HG03064 (cell line): ENCODE data around the gene MAG.

Source experiments
- ATAC-seq: cut with Tn5 transposase; IDR thresholded peaks from one replicate; pipeline ENCODE4 v1.9.1; 2021; ENCODE audit warnings: low read depth; ENCODE audit not compliant: unreplicated experiment

The MAG gene

GRCh38 chr19:35291916-35292315 is at the start of gene MAG:
Gene MAG, plus strand, starts transcription at chr19:35292161. Its CDS starts 3,248 bp downstream, at chr19:35295409.
- no peak for ATAC-seq

GRCh38 chr19:35246466-35247092 is 45.4 kb upstream of the MAG start:
- ATAC-seq, result no peak

GRCh38 chr19:35247526-35248309 is 44.2 kb upstream of the MAG start:
- no peak for ATAC-seq

GRCh38 chr19:35248310-35249145 is 43.4 kb upstream of the MAG start, which contains the start of gene LSR:
Gene LSR, plus strand, starts transcription at chr19:35249002. Its CDS starts 21 bp downstream, at chr19:35249023.
- peak; percentile 64 for ATAC-seq

- ATAC-seq, result peak; percentile 15
Measured at GRCh38 chr19:35249146-35249847, 42.7 kb upstream of the MAG start.

GRCh38 chr19:35249848-35250711 is 41.9 kb upstream of the MAG start:
- ATAC-seq, result no peak

- ATAC-seq, result no peak
Measured at GRCh38 chr19:35251456-35251855, 40.5 kb upstream of the MAG start.

- ATAC-seq, result no peak
Measured at GRCh38 chr19:35253316-35254286, 38.4 kb upstream of the MAG start.

- ATAC-seq, result no peak
Measured at GRCh38 chr19:35254341-35255297, 37.3 kb upstream of the MAG start.

GRCh38 chr19:35256566-35256965 is 35.4 kb upstream of the MAG start:
- ATAC-seq, result no peak

GRCh38 chr19:35257113-35257461 is 34.9 kb upstream of the MAG start:
- no peak for ATAC-seq

GRCh38 chr19:35260694-35261304 is 31.2 kb upstream of the MAG start:
- ATAC-seq, result no peak

- ATAC-seq, result no peak
Measured at GRCh38 chr19:35261356-35262100, 30.4 kb upstream of the MAG start.

- ATAC-seq, result no peak
Measured at GRCh38 chr19:35262101-35262761, 29.7 kb upstream of the MAG start.

GRCh38 chr19:35264268-35265125 is 27.5 kb upstream of the MAG start:
- no peak for ATAC-seq
